ENCODE data around the gene NTNG2.

Gene NTNG2

DNA sequence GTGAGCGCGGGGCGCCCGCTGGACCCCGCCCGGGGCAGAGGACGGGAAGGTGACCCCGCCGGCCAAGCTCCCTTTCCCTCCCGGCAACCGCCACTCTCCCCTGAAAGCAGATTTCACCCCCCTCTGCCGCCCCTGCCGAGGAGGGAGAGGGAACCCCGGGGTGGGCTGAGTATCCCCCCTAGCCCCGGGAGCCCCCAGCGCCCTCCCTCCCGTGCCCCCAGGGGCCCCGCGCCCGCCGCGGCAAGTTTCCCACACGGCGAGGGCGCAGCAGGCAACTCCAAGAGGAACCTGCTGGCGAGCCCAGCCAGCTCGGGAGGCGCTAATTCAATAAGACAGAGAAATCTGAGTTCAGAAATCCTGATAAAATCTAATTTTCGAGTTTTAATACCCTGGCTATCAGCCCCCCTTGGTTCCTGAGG, 1.6 kb downstream of the NTNG2 start:
- DNase-seq (ENCODE audit: extremely low read depth, low read depth), result no peak
- TF ChIP-seq, protein P1, sequence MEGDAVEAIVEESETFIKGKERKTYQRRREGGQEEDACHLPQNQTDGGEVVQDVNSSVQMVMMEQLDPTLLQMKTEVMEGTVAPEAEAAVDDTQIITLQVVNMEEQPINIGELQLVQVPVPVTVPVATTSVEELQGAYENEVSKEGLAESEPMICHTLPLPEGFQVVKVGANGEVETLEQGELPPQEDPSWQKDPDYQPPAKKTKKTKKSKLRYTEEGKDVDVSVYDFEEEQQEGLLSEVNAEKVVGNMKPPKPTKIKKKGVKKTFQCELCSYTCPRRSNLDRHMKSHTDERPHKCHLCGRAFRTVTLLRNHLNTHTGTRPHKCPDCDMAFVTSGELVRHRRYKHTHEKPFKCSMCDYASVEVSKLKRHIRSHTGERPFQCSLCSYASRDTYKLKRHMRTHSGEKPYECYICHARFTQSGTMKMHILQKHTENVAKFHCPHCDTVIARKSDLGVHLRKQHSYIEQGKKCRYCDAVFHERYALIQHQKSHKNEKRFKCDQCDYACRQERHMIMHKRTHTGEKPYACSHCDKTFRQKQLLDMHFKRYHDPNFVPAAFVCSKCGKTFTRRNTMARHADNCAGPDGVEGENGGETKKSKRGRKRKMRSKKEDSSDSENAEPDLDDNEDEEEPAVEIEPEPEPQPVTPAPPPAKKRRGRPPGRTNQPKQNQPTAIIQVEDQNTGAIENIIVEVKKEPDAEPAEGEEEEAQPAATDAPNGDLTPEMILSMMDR (IDR thresholded peaks at IDR 0.05; ENCODE audit: low read depth, low read length, missing control alignments), result no peak
- H3K4me3 ChIP-seq (replicated peaks; ENCODE audit: low read depth, low read length), result no peak overlapping the region

DNA sequence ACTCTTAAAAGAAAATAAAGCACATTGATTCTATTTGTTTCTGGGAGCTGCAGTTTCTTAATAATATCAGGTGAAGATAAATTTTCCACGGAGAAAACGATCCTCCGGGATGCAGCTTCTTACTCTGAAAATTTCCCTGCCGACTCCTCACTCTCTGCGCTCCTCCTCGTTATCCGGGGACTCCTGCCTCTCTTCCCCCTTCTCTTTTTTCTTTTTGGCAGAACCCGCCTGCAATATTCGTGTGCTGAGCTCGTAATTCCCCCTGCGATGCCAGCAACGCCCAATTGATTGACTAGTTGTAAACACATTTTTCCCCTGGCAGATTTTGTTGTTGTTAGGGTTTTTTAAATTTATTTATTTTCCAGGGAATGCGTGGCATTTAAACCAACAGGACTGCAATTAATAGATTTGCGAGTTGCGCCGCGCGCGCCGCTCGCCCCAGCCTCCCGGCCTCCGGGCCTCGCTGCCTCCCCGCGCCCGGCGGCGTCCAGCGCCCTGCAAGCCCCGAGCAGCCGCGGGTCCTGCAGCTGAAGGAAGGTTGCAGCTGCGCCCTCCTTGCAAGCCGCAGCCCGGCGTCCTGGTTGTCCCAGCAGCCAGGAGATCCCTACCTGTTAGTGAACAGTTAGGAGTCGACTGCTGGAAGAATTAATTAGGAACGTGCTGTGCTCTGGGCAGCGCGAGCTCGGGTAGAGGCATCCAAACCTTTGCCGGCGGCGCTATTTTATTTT, 2.2 kb downstream of the NTNG2 start:
- DNase-seq (ENCODE audit: extremely low read depth, low read depth), result no peak
- TF ChIP-seq, protein P1 (IDR thresholded peaks at IDR 0.05; ENCODE audit: low read depth, low read length, missing control alignments), result no peak

DNA sequence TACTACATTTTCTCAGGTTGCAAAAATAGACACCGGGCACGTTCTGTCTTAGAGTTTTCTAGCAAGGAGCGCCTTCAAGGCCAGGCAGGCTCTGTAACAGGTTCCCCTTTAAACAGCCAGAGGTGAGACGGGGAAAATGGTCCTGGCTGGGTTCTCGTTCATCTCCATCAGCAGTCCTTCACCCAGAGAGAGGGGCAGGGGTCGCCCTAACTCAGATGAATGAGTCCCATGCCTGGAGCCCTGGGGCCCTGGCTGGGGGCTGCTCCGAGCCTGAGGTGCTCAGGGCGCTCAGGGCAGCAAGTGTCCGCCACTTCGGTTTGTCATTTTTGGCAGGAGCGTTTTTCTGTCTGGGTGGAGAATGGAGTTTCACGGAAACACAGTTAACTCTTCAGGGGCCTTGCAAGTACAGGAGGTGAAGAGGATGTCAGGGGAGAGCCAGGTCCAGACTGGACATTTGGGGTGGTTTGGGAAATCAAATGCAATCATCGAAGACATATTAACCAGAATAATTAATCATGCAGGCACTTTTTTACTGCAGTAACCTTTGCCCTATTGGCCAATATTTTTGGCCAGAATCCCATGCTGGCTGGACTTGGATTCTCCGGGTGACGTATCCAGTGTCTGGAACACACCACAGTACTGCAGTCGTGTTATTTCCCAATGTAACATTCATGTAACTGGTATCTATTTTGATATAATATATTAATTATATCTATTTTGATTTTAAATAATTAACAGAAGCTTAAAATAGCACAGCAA, 2.9 kb downstream of the NTNG2 start:
- H3K4me3 ChIP-seq (replicated peaks; ENCODE audit: low read depth, low read length), result no peak overlapping the region
- no peak for DNase-seq (ENCODE audit: extremely low read depth, low read depth)
- TF ChIP-seq, protein P1 (IDR thresholded peaks at IDR 0.05; ENCODE audit: low read depth, low read length, missing control alignments), result no peak

More for the DNA sequence above, 2.2 kb downstream of the NTNG2 start:
- no peak overlapping the region for H3K4me3 ChIP-seq (replicated peaks; ENCODE audit: low read depth, low read length)

DNA sequence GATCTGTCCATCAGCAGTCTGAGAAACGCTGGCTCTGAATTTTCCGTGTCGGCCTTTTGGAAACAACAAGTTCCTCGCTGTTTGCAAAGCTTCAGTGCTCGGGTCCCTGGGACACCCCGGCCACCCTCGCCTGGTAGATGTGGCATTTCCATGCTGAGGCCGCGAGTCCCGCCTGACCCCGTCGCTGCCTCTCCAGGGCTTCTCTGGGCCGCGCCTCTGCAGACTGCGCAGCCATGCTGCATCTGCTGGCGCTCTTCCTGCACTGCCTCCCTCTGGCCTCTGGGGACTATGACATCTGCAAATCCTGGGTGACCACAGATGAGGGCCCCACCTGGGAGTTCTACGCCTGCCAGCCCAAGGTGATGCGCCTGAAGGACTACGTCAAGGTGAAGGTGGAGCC, 4.7 kb downstream of the NTNG2 start:
- DNase-seq (ENCODE audit: extremely low read depth, low read depth), result no peak
- TF ChIP-seq, protein P1 (IDR thresholded peaks at IDR 0.05; ENCODE audit: low read depth, low read length, missing control alignments), result peak; percentile 44
- no peak overlapping the region for H3K4me3 ChIP-seq (replicated peaks; ENCODE audit: low read depth, low read length)

DNA sequence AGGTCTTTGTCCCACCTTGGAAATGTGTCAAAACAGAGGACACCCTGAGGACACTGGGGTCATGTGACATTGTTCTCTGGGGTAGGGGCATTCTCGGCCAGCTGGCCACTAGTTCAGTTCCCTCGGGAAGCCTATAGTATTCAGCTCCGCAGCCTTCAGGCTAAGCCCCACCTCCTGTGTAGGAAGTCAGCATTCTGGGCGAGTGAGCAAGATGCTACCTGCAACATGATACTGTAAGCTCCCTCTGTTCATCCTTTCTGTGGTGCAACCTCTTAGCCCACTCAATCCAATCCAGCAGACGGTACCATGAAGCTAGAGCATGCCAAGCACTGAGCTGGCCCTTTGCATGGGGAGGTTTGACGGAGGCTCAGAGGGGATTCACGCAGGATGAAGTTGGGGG, 5.3 kb downstream of the NTNG2 start:
- TF ChIP-seq, protein P1 (IDR thresholded peaks at IDR 0.05; ENCODE audit: low read depth, low read length, missing control alignments), result no peak
- no peak overlapping the region for H3K4me3 ChIP-seq (replicated peaks; ENCODE audit: low read depth, low read length)
- no peak for DNase-seq (ENCODE audit: extremely low read depth, low read depth)

DNA sequence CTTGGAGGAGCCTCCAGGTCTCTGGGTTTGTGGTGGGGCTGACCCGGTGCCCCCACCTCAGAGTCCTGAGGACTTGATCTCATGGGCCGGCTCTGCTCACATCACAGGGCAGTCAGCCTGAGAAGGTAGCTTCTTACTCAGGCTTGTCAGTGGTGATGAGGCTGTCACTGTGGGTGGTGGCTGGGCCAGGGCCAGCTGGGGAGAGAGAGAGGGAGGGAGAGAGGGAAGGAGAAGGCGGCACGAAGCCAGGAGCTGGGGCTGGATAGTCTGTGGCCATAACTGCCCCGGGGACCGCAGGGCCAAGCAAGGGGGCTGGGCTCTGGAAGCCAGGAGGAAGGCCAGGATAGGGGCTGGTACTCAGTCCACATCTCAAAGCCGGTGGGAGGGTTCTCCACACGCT, 6.5 kb downstream of the NTNG2 start:
- DNase-seq (ENCODE audit: extremely low read depth, low read depth), result no peak
- TF ChIP-seq, protein P1 (IDR thresholded peaks at IDR 0.05; ENCODE audit: low read depth, low read length, missing control alignments), result no peak
- no peak overlapping the region for H3K4me3 ChIP-seq (replicated peaks; ENCODE audit: low read depth, low read length)
